Measurements from ENCODE around the gene ACTN3. TPM values are rescaled to one million over a fixed set of nuclear protein-coding genes. Genes with fewer than 3 reads are reported as not detected.

The ACTN3 gene
- total RNA-seq, 1 experiment from 2014 or later, result not detected

DNA sequence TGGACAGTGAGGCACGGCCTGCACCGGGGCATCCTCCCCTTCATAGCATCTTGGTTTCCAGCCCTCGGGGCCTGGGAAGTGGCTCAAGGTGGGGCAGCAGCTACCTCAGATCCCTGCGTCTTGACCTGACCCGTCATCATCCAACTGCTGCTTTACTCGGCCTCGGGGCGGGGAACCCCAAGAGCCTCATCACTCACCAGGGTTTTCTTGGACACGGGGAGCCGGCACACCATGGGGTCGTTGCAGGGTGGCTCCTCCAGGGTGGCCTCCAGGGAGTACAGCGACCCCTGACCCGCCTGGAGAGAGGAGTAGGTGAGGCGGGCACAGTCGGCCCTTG lies 21.1 kb downstream of the ACTN3 start:
- TF ChIP-seq, protein P1, sequence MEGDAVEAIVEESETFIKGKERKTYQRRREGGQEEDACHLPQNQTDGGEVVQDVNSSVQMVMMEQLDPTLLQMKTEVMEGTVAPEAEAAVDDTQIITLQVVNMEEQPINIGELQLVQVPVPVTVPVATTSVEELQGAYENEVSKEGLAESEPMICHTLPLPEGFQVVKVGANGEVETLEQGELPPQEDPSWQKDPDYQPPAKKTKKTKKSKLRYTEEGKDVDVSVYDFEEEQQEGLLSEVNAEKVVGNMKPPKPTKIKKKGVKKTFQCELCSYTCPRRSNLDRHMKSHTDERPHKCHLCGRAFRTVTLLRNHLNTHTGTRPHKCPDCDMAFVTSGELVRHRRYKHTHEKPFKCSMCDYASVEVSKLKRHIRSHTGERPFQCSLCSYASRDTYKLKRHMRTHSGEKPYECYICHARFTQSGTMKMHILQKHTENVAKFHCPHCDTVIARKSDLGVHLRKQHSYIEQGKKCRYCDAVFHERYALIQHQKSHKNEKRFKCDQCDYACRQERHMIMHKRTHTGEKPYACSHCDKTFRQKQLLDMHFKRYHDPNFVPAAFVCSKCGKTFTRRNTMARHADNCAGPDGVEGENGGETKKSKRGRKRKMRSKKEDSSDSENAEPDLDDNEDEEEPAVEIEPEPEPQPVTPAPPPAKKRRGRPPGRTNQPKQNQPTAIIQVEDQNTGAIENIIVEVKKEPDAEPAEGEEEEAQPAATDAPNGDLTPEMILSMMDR (IDR thresholded peaks at IDR 0.05; ENCODE audit: insufficient read depth in 1 of 2, low read depth in 1 of 2, low read length in 1 of 2, severe bottlenecking in 1 of 2, unreplicated experiment in 1 of 2), result no peak
- Histone ChIP-seq H3K27me3 (replicated peaks; ENCODE audit: control insufficient read depth, insufficient read depth, low read length) (no peaks in the 10 kb centered on the region), H3K9me3 (no peaks in the 10 kb centered on the region), H3K4me1 (no peaks in the 10 kb centered on the region), H3K36me3 (ENCODE audit: control insufficient read depth, insufficient read depth, low read length) (no peaks in the 10 kb centered on the region), H3K4me3 (ENCODE audit: low read depth, low read length) (no peak overlapping the region)
- no peaks in the 10 kb centered on the region for H3K9me3 Mint-ChIP-seq (ENCODE audit: unreplicated experiment)
- POLR2A ChIA-PET, result interaction anchor here (0.5 kb wide), 1 partner anchor 307 kb away, joined by 8 read pairs; no protein-coding TSS in a partner anchor
- H3K27me3 Mint-ChIP-seq (ENCODE audit: insufficient read depth, unreplicated experiment), result no peaks in the 10 kb centered on the region
- no peak overlapping the region for H3K4me3 Mint-ChIP-seq (ENCODE audit: unreplicated experiment)
- BruUV-seq (replicated peaks), result no TSS peak
- no peak for DNase-seq
- no peaks in the 10 kb centered on the region for H3K4me1 Mint-ChIP-seq (ENCODE audit: low read depth, unreplicated experiment)
- intact Hi-C loops (cut with micrococcal nuclease; ENCODE audit: unreplicated experiment), result no loop called here
- no peaks in the 10 kb centered on the region for H3K36me3 Mint-ChIP-seq (ENCODE audit: insufficient read depth, unreplicated experiment)
- CTCF ChIA-PET, result no interaction called here
- no peak overlapping the region for H3K27ac Mint-ChIP-seq (ENCODE audit: unreplicated experiment)

DNA sequence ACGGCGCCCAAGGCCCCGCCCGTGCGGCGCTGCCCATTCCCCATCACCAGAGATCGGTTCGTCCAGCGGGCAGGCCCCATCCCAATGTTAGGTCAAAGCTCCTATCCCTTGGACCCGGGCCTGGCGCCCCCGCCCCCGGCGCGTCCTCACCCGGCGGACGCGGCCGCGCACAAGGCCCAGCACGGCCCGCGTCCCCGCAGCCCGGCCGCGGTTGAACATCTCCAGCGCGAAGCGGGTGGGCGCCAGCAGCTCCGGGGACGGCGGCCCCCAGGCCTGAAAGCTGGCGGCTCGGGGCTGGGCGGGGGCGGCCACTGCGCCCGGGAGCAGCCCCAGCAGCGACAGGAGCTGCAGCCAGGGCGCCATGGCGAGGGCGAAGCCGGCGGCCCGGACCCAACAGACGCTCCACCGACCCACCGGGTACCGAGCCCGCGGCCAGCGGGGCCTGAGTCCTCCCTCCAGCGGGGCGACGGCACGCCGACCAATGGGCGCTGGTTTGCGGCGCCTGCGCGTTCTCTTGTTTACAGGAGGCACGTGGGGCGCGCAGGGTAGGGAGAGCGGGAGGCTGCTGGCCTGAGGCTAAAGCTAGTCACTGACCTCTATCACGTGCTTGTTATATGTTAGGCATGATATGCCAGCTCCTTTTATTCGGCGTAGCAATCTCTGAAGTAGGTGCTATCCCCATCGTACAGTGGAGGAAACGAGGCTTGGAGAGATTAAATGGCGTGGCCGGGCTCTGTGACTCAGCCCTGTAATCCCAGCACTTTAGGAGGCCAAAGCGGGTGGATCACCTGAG lies 21.6 kb downstream of the ACTN3 start, which contains the start of gene CTSF:
TSS of gene CTSF (minus strand) at position 483 of the 793 bp plus-strand sequence. CDS start at position 363, 120 bp downstream.
- intact Hi-C loops (cut with micrococcal nuclease; ENCODE audit: unreplicated experiment), result no loop called here
- H3K27ac Mint-ChIP-seq (ENCODE audit: unreplicated experiment), result no peak within 1 kb of the TSS
- POLR2A ChIA-PET, result interaction anchor here (0.5 kb wide), 1 partner anchor 307 kb away, joined by 8 read pairs; no protein-coding TSS in a partner anchor

DNA sequence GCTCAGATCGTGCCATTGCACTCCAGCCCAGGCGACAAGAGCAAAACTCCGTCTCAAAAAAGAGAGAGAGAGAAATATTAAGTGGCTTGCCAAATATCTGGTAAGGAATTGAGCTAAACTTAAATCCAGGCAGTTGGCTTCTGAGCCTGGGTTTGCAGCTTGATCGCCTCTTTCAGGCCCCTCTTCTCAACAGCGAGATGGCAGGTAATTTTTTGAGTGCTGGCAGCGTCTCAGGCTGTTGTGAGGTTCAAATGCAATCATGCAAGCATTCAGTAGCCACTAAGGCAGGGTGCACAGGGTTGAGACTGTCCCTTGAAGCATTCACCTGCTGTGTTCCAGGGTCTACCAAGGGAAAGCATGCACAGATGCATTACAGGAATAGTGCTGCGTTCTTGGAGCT lies 22.4 kb downstream of the ACTN3 start:
- no peaks in the 10 kb centered on the region for H3K27me3 ChIP-seq (replicated peaks; ENCODE audit: control insufficient read depth, insufficient read depth, low read length)
- H3K27me3 Mint-ChIP-seq (ENCODE audit: insufficient read depth, unreplicated experiment), result no peaks in the 10 kb centered on the region
- intact Hi-C loops (cut with micrococcal nuclease; ENCODE audit: unreplicated experiment), result no loop called here
- H3K9me3 ChIP-seq, result no peaks in the 10 kb centered on the region
- peaks cover 4% of the 10 kb centered on the region for H3K4me1 Mint-ChIP-seq (ENCODE audit: low read depth, unreplicated experiment)
- peaks cover 6% of the 10 kb centered on the region for H3K9me3 Mint-ChIP-seq (ENCODE audit: unreplicated experiment)
- no peaks in the 10 kb centered on the region for H3K36me3 ChIP-seq (ENCODE audit: control insufficient read depth, insufficient read depth, low read length)
- H3K4me3 Mint-ChIP-seq (ENCODE audit: unreplicated experiment), result no peak overlapping the region
- BruUV-seq (replicated peaks), result no TSS peak
- no peak overlapping the region for H3K4me3 ChIP-seq (ENCODE audit: low read depth, low read length)
- no peak overlapping the region for H3K27ac Mint-ChIP-seq (ENCODE audit: unreplicated experiment)
- no peaks in the 10 kb centered on the region for H3K36me3 Mint-ChIP-seq (ENCODE audit: insufficient read depth, unreplicated experiment)
- TF ChIP-seq, protein P1 (IDR thresholded peaks at IDR 0.05; ENCODE audit: insufficient read depth in 1 of 2, low read depth in 1 of 2, low read length in 1 of 2, severe bottlenecking in 1 of 2, unreplicated experiment in 1 of 2), result no peak
- no peaks in the 10 kb centered on the region for H3K4me1 ChIP-seq
- CTCF ChIA-PET, result interaction anchor here (1.1 to 1.2 kb wide), 2 partner anchors 10 to 23 kb away, joined by 3 to 5 read pairs; partner anchors contain the start of genes CCDC87 and CCS
- POLR2A ChIA-PET, result interaction anchor here (1.6 kb wide), 1 partner anchor 47 kb away, joined by 6 read pairs; the partner anchor contains the start of gene RBM14
- DNase-seq, result no peak

More for the DNA sequence above, 21.6 kb downstream of the ACTN3 start, which contains the start of gene CTSF:
- Histone ChIP-seq H3K9me3 (no peaks in the 10 kb centered on the region), H3K4me1 (no peaks in the 10 kb centered on the region), H3K4me3 (ENCODE audit: low read depth, low read length) (no peak within 1 kb of the TSS), H3K27me3 (replicated peaks; ENCODE audit: control insufficient read depth, insufficient read depth, low read length) (no peaks in the 10 kb centered on the region), H3K36me3 (ENCODE audit: control insufficient read depth, insufficient read depth, low read length) (no peaks in the 10 kb centered on the region)
- Mint-ChIP-seq H3K4me1 (ENCODE audit: low read depth, unreplicated experiment) (no peaks in the 10 kb centered on the region), H3K27me3 (ENCODE audit: insufficient read depth, unreplicated experiment) (no peaks in the 10 kb centered on the region), H3K36me3 (ENCODE audit: insufficient read depth, unreplicated experiment) (no peaks in the 10 kb centered on the region), H3K9me3 (ENCODE audit: unreplicated experiment) (no peaks in the 10 kb centered on the region), H3K4me3 (ENCODE audit: unreplicated experiment) (no peak within 1 kb of the TSS)
- DNase-seq, result no peak
- BruUV-seq (replicated peaks), result no TSS peak
- TF ChIP-seq, protein P1 (IDR thresholded peaks at IDR 0.05; ENCODE audit: insufficient read depth in 1 of 2, low read depth in 1 of 2, low read length in 1 of 2, severe bottlenecking in 1 of 2, unreplicated experiment in 1 of 2), result no peak
- CTCF ChIA-PET, result interaction anchor here (1.1 to 1.2 kb wide), 2 partner anchors 11 to 24 kb away, joined by 3 to 5 read pairs; partner anchors contain the start of genes CCDC87 and CCS
